HCT116 (cell line): ENCODE data around the gene MGA. TPM values are rescaled to one million over a fixed set of nuclear protein-coding genes. Genes with fewer than 3 reads are reported as not detected.

Source experiments
- ATAC-seq: fragments of 200-7000 bp; cut with Tn5 transposase; 2 replicates; pipeline ENCODE4 v1.9.1; 2020; ENCODE audit warnings: mild to moderate bottlenecking, moderate library complexity
- BruUV-seq: library from RNA; stranded (reverse); fragments of 400-500 nt; replicated peaks from 2 replicates; lab custom pipeline; 2021; lab: Mats Ljungman, UMichigan
- CTCF ChIA-PET: fragments of 300-600 bp; sonication (Branson Sonifier 250); formaldehyde crosslinking; loops from one replicate; lab custom pipeline; 2021; ENCODE audit warnings: antibody characterized with exemption; lab: Charles Lee
- POLR2A ChIA-PET: fragments of 300-600, 350-600 bp; sonication (Branson Sonifier 250); formaldehyde crosslinking; loops from one replicate; lab custom pipeline; 2021; ENCODE audit warnings: antibody characterized with exemption; lab: Charles Lee
- RAD21 ChIA-PET, 2 experiments: fragments of 300-600 bp; sonication (Branson Sonifier 250); formaldehyde crosslinking; loops; one replicate each; lab custom pipeline; 2023; ENCODE audit warnings: low total read pairs in 2 of 2; ENCODE audit not compliant: uncharacterized antibody in 2 of 2, unreplicated experiment in 2 of 2, low non-redundant PET in 1 of 2; lab: Charles Lee
- DNase-seq: peaks from one replicate; pipeline ENCODE4 v3.0.0-alpha.2; 2010; ENCODE audit warnings: low read depth, low spot score
- H2AFZ ChIP-seq: fragments of 200-600 bp; shearing (Covaris generic), sonication (generic); 2 replicates; pipeline ENCODE4 v1.6.1; 2017; ENCODE audit warnings: low read depth, mixed run types, mixed read lengths, antibody characterized with exemption, low read length; ENCODE audit not compliant: poor library complexity, severe bottlenecking
- H3K27ac ChIP-seq: 2 replicates; pipeline ENCODE4 v1.5.1; 2012; ENCODE audit warnings: low read depth, low read length
- H3K27me3 ChIP-seq: fragments of 200-600 bp; sonication (generic); 2 replicates; pipeline ENCODE4 v1.6.1; 2016; ENCODE audit warnings: mixed run types, low read length, mixed read lengths; ENCODE audit not compliant: insufficient read depth
- H3K36me3 ChIP-seq, 2 experiments: fragments of 200-500 bp in 1 of 2; fragments of 200-600 bp in 1 of 2; sonication (Bioruptor generic) in 1 of 2; sonication (generic) in 1 of 2; 2 replicates each; pipeline versions ENCODE4 v1.5.1 to v1.6.1; 2014 to 2016; ENCODE audit warnings: low read length in 2 of 2, inconsistent platforms in 1 of 2, mixed read lengths in 1 of 2, mixed run types in 1 of 2; ENCODE audit not compliant: insufficient read depth in 2 of 2, control insufficient read depth in 1 of 2
- H3K4me1 ChIP-seq, 2 experiments: fragments of 200-600 bp in 1 of 2; sonication (generic) in 1 of 2; 2 replicates each; pipeline versions ENCODE4 v1.5.1 to v1.6.1; 2012 to 2017; ENCODE audit warnings: low read length in 2 of 2, inconsistent platforms in 1 of 2, mild to moderate bottlenecking in 1 of 2, mixed read lengths in 1 of 2, mixed run types in 1 of 2, moderate library complexity in 1 of 2; ENCODE audit not compliant: insufficient read depth in 2 of 2, control insufficient read depth in 1 of 2
- H3K4me2 ChIP-seq: fragments of 200-600 bp; sonication (generic); 2 replicates; pipeline ENCODE4 v1.6.1; 2017; ENCODE audit warnings: mixed run types, low read length, mixed read lengths
- H3K4me3 ChIP-seq, 2 experiments: fragments of 200-600 bp in 1 of 2; sonication (generic) in 1 of 2; replicated peaks in 1 of 2; 2 replicates each; pipeline ENCODE4 v1.5.1; 2011 to 2016; ENCODE audit warnings: low read length in 2 of 2, control low read depth in 1 of 2, low read depth in 1 of 2, mild to moderate bottlenecking in 1 of 2, mixed read lengths in 1 of 2, mixed run types in 1 of 2
- H3K79me2 ChIP-seq: fragments of 200-600 bp; sonication (generic); 2 replicates; pipeline ENCODE4 v1.6.1; 2017; ENCODE audit warnings: mild to moderate bottlenecking, mixed run types, low read length, moderate library complexity, mixed read lengths; ENCODE audit not compliant: insufficient read depth
- H3K9ac ChIP-seq: fragments of 200-600 bp; sonication (generic); 2 replicates; pipeline ENCODE4 v1.6.1; 2016; ENCODE audit warnings: low read length, mixed read lengths
- H3K9me2 ChIP-seq: fragments of 200-600 bp; sonication (generic), shearing (Covaris generic); 2 replicates; pipeline ENCODE4 v1.6.1; 2017; ENCODE audit warnings: mixed run types, mild to moderate bottlenecking, moderate library complexity; ENCODE audit not compliant: insufficient read depth
- H3K9me3 ChIP-seq, 2 experiments: fragments of 200-500 bp in 1 of 2; fragments of 200-600 bp in 1 of 2; sonication (Bioruptor generic) in 1 of 2; sonication (generic) in 1 of 2; 2 replicates each; pipeline ENCODE4 v1.6.1; 2014 to 2017; ENCODE audit warnings: low read length in 2 of 2, mixed read lengths in 2 of 2, inconsistent platforms in 1 of 2, low read depth in 1 of 2, mild to moderate bottlenecking in 1 of 2, mixed run types in 1 of 2, moderate library complexity in 1 of 2; ENCODE audit not compliant: control insufficient read depth in 1 of 2, insufficient read depth in 1 of 2
- H4K20me1 ChIP-seq: fragments of 200-600 bp; sonication (generic), shearing (Covaris generic); 2 replicates; pipeline ENCODE4 v1.6.1; 2017; ENCODE audit warnings: mixed run types, mild to moderate bottlenecking, moderate library complexity; ENCODE audit not compliant: insufficient read depth
- CBX3 ChIP-seq: IDR thresholded peaks from 2 replicates; pipeline ENCODE4 v1.6.1; 2012; ENCODE audit warnings: low read depth
- CEBPB ChIP-seq: IDR thresholded peaks from 2 replicates; pipeline ENCODE4 v1.6.1; 2012; ENCODE audit warnings: low read depth
- EGR1 ChIP-seq: IDR thresholded peaks from 2 replicates; pipeline ENCODE4 v1.6.1; 2012; ENCODE audit warnings: low read depth
- ELF1 ChIP-seq: IDR thresholded peaks from 2 replicates; pipeline ENCODE4 v1.6.1; 2012; ENCODE audit warnings: low read depth, borderline replicate concordance
- EZH2phosphoT487 ChIP-seq: fragments of 200-600 bp; IDR thresholded peaks from 2 replicates; pipeline ENCODE4 v1.6.1; 2018; ENCODE audit warnings: antibody characterized with exemption, borderline replicate concordance
- FOSL1 ChIP-seq: IDR thresholded peaks from 2 replicates; pipeline ENCODE4 v1.6.1; 2012; ENCODE audit warnings: low read depth
- JUND ChIP-seq: IDR thresholded peaks from 2 replicates; pipeline ENCODE4 v1.6.1; 2012
- POLR2A ChIP-seq: IDR thresholded peaks from 2 replicates; pipeline ENCODE4 v1.7.0; 2011; ENCODE audit warnings: borderline replicate concordance; ENCODE audit not compliant: insufficient read depth, insufficient read length; ENCODE audit errors: extremely low read depth
- POLR2AphosphoS5 ChIP-seq: IDR thresholded peaks from 2 replicates; pipeline ENCODE4 v1.6.1; 2011; ENCODE audit warnings: mild to moderate bottlenecking, low read depth, low read length, moderate library complexity
- RAD21 ChIP-seq: IDR thresholded peaks from 2 replicates; pipeline ENCODE4 v1.6.1; 2012; ENCODE audit warnings: low read depth, mild to moderate bottlenecking
- SIN3A ChIP-seq: IDR thresholded peaks from 2 replicates; pipeline ENCODE4 v1.6.1; 2012; ENCODE audit warnings: low read depth
- SP1 ChIP-seq: IDR thresholded peaks from 2 replicates; pipeline ENCODE4 v1.6.1; 2012; ENCODE audit warnings: low read depth
- TCF7L2 ChIP-seq: IDR thresholded peaks from 2 replicates; pipeline ENCODE4 v1.7.0; 2011; ENCODE audit warnings: borderline replicate concordance, inconsistent platforms; ENCODE audit not compliant: insufficient read depth, insufficient read length; ENCODE audit errors: extremely low read depth
- YY1 ChIP-seq: IDR thresholded peaks from 2 replicates; pipeline ENCODE4 v1.6.1; 2011; ENCODE audit warnings: low read length, low read depth, moderate library complexity, mild to moderate bottlenecking; ENCODE audit not compliant: insufficient replicate concordance; ENCODE audit errors: extremely low read depth
- ZFX ChIP-seq: fragments of 450-650 bp; IDR thresholded peaks from 2 replicates; pipeline ENCODE4 v1.6.1; 2017
- ZNF274 ChIP-seq: fragments of 200-500 bp; sonication (Bioruptor generic); IDR thresholded peaks from 2 replicates; pipeline ENCODE4 v1.6.1; 2014; ENCODE audit warnings: mild to moderate bottlenecking, low read depth, low read length, inconsistent platforms
- intact Hi-C: fragments of 100-400 bp; cut with micrococcal nuclease; formaldehyde crosslinking; loops from 2 replicates; pipeline ENCODE4 v1.10.0; 2022
- total RNA-seq: library from RNA; stranded (reverse); gene quantifications from one replicate; pipeline ENCODE4 v1.2.1, GENCODE V29; 2021; ENCODE audit not compliant: unreplicated experiment
- TF ChIP-seq, protein P1 (sequence below), 3 experiments: fragments of 200-600 bp in 1 of 3; sonication (generic) in 1 of 3; IDR thresholded peaks in 2 of 3; conservative IDR thresholded peaks in 1 of 3; 2 replicates each; pipeline ENCODE4 v1.5.1; 2012 to 2017; ENCODE audit warnings: low read depth in 2 of 3, low read length in 2 of 3, antibody characterized with exemption in 1 of 3, borderline replicate concordance in 1 of 3, control low read depth in 1 of 3, mild to moderate bottlenecking in 1 of 3, mixed read lengths in 1 of 3, mixed run types in 1 of 3, moderate library complexity in 1 of 3; ENCODE audit not compliant: insufficient read depth in 1 of 3
- TF ChIP-seq, protein P2 (sequence below): IDR thresholded peaks from 2 replicates; pipeline ENCODE4 v1.6.1; 2012
- TF ChIP-seq, protein P3 (sequence below): IDR thresholded peaks from 2 replicates; pipeline ENCODE4 v1.6.1; 2012; ENCODE audit warnings: low read depth
- TF ChIP-seq, protein P4 (sequence below): IDR thresholded peaks from 2 replicates; pipeline ENCODE4 v1.6.1; 2012

Gene MGA
- total RNA-seq, 1 experiment from 2014 or later: 28.9 TPM

DNA sequence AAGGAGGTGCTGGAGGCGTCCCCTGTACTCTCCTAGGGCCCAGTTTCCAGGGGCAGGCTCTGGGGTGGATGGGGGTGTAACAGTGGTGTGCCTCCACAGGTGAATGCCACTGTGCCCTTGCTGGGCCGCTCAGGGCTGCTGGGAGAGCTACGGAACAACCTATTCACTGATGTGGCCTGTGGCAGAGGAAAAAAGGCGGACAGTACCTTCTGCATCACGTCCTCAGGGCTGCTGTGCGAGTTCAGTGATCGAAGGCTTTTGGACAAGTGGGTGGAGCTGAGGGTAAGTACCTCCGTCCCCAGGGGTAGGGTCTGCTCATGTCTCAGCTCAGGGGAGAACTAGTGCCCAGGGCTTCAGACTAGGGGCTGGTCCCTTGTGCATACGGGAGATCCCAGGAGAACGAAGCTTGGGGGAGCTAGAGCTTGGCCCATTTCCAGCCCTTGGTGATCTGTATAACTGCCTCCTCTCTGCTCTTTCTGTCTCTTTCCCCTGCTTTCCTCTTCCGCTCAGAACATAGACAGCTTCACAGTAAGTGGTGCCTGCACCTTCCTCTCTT, 152.7 kb downstream of the MGA start:
- no TSS peak for BruUV-seq

More for the DNA sequence above, 152.7 kb downstream of the MGA start:
- no peaks in the 10 kb centered on the region for H4K20me1 ChIP-seq
- H3K27me3 ChIP-seq: no peaks in the 10 kb centered on the region
- H3K4me2 ChIP-seq: no peak overlapping the region
- peaks cover 0 to 7% of the 10 kb centered on the region in 2 experiments; a peak in 2 of 4 replicates for H3K36me3 ChIP-seq
- RAD21 ChIA-PET: no interaction called here
- no peak for TF ChIP-seq FOSL1
- TF ChIP-seq POLR2A: no peak
- no peak for TF ChIP-seq EGR1
- TF ChIP-seq, protein P1, sequence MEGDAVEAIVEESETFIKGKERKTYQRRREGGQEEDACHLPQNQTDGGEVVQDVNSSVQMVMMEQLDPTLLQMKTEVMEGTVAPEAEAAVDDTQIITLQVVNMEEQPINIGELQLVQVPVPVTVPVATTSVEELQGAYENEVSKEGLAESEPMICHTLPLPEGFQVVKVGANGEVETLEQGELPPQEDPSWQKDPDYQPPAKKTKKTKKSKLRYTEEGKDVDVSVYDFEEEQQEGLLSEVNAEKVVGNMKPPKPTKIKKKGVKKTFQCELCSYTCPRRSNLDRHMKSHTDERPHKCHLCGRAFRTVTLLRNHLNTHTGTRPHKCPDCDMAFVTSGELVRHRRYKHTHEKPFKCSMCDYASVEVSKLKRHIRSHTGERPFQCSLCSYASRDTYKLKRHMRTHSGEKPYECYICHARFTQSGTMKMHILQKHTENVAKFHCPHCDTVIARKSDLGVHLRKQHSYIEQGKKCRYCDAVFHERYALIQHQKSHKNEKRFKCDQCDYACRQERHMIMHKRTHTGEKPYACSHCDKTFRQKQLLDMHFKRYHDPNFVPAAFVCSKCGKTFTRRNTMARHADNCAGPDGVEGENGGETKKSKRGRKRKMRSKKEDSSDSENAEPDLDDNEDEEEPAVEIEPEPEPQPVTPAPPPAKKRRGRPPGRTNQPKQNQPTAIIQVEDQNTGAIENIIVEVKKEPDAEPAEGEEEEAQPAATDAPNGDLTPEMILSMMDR (IDR thresholded peaks at IDR 0.05 in 2 of 3, conservative IDR thresholded peaks at IDR 0.05 in 1 of 3; ENCODE audit: borderline replicate concordance in 1 of 3, insufficient read depth in 1 of 3, low read depth in 2 of 3, low read length in 2 of 3): no peak
- no peak for TF ChIP-seq EZH2phosphoT487
- TF ChIP-seq YY1: no peak
- TF ChIP-seq ZFX: no peak
- no peak for TF ChIP-seq CEBPB
- TF ChIP-seq ZNF274: no peak
- no peak for TF ChIP-seq CBX3
- TF ChIP-seq ELF1: no peak
- TF ChIP-seq, protein P2, sequence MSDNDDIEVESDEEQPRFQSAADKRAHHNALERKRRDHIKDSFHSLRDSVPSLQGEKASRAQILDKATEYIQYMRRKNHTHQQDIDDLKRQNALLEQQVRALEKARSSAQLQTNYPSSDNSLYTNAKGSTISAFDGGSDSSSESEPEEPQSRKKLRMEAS: no peak
- no peak for TF ChIP-seq RAD21
- TF ChIP-seq, protein P3, sequence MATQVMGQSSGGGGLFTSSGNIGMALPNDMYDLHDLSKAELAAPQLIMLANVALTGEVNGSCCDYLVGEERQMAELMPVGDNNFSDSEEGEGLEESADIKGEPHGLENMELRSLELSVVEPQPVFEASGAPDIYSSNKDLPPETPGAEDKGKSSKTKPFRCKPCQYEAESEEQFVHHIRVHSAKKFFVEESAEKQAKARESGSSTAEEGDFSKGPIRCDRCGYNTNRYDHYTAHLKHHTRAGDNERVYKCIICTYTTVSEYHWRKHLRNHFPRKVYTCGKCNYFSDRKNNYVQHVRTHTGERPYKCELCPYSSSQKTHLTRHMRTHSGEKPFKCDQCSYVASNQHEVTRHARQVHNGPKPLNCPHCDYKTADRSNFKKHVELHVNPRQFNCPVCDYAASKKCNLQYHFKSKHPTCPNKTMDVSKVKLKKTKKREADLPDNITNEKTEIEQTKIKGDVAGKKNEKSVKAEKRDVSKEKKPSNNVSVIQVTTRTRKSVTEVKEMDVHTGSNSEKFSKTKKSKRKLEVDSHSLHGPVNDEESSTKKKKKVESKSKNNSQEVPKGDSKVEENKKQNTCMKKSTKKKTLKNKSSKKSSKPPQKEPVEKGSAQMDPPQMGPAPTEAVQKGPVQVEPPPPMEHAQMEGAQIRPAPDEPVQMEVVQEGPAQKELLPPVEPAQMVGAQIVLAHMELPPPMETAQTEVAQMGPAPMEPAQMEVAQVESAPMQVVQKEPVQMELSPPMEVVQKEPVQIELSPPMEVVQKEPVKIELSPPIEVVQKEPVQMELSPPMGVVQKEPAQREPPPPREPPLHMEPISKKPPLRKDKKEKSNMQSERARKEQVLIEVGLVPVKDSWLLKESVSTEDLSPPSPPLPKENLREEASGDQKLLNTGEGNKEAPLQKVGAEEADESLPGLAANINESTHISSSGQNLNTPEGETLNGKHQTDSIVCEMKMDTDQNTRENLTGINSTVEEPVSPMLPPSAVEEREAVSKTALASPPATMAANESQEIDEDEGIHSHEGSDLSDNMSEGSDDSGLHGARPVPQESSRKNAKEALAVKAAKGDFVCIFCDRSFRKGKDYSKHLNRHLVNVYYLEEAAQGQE: no peak
- no peak for TF ChIP-seq SIN3A
- no peak for TF ChIP-seq TCF7L2
- TF ChIP-seq JUND: no peak
- no peak for TF ChIP-seq SP1
- TF ChIP-seq, protein P4, sequence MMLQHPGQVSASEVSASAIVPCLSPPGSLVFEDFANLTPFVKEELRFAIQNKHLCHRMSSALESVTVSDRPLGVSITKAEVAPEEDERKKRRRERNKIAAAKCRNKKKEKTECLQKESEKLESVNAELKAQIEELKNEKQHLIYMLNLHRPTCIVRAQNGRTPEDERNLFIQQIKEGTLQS: no peak
- TF ChIP-seq POLR2AphosphoS5: no peak
- H3K4me1 ChIP-seq: peaks cover 0 to 8% of the 10 kb centered on the region in 2 experiments; a peak in 2 of 4 replicates
- CTCF ChIA-PET: interaction anchor here (2.6 to 5.7 kb wide), 3 partner anchors 40 to 347 kb away, joined by 21 to 125 read pairs (median 28); partner anchors contain the start of gene MAPKBP1
- no peak overlapping the region for H2AFZ ChIP-seq
- H3K9ac ChIP-seq: no peak overlapping the region
- H3K4me3 ChIP-seq: no peak overlapping the region
- DNase-seq: no peak
- intact Hi-C loops: no loop called here
- no peaks in the 10 kb centered on the region for H3K79me2 ChIP-seq
- POLR2A ChIA-PET: no interaction called here
- no peaks in the 10 kb centered on the region for H3K9me2 ChIP-seq
- no peak for ATAC-seq
- H3K27ac ChIP-seq: no peak overlapping the region
- no peaks in the 10 kb centered on the region for H3K9me3 ChIP-seq
